Fibroblast of lung (primary cell): ENCODE data around the gene TCF12. TPM values are rescaled to one million over a fixed set of nuclear protein-coding genes. Genes with fewer than 3 reads are reported as not detected.

Source experiments
- DNase-seq, 2 donors: peaks; one replicate each; pipeline versions ENCODE4 v3.0.0 to v3.0.0-alpha.2; 2010; ENCODE audit warnings: low read depth in 2 of 2
- H2AFZ ChIP-seq: 2 replicates; pipeline ENCODE4 v1.5.1; 2012; ENCODE audit warnings: low read length, control low read depth, inconsistent platforms
- H3K27ac ChIP-seq: 2 replicates; pipeline ENCODE4 v1.5.1; 2011; ENCODE audit warnings: low read length, control low read depth; ENCODE audit not compliant: insufficient read depth
- H3K27me3 ChIP-seq: 2 replicates; pipeline ENCODE4 v1.5.1; 2011; ENCODE audit warnings: mild to moderate bottlenecking, low read length; ENCODE audit not compliant: control insufficient read depth, insufficient read depth
- H3K36me3 ChIP-seq: 2 replicates; pipeline ENCODE4 v1.5.1; 2011; ENCODE audit warnings: low read length; ENCODE audit not compliant: control insufficient read depth, insufficient read depth
- H3K4me1 ChIP-seq: 2 replicates; pipeline ENCODE4 v1.5.1; 2011; ENCODE audit warnings: low read length; ENCODE audit not compliant: control insufficient read depth, insufficient read depth; ENCODE audit errors: extremely low read depth
- H3K4me2 ChIP-seq: 2 replicates; pipeline ENCODE4 v1.5.1; 2011; ENCODE audit warnings: low read length, control low read depth; ENCODE audit not compliant: insufficient read depth; ENCODE audit errors: extremely low read depth
- H3K4me3 ChIP-seq, 4 experiments: fragments of 200-600 bp in 1 of 4; sonication (generic) in 1 of 4; replicated peaks in 1 of 4; 2 replicates each; pipeline ENCODE4 v1.5.1; 2011 to 2016; ENCODE audit warnings: low read length in 4 of 4, low read depth in 3 of 4, mild to moderate bottlenecking in 3 of 4, control low read depth in 2 of 4, inconsistent platforms in 1 of 4, mixed read lengths in 1 of 4; ENCODE audit not compliant: insufficient read depth in 1 of 4; ENCODE audit errors: control extremely low read depth in 1 of 4
- H3K79me2 ChIP-seq: 2 replicates; pipeline ENCODE4 v1.5.1; 2012; ENCODE audit warnings: mild to moderate bottlenecking, low read length, inconsistent platforms; ENCODE audit not compliant: control insufficient read depth, insufficient read depth
- H3K9ac ChIP-seq: 2 replicates; pipeline ENCODE4 v1.5.1; 2011; ENCODE audit warnings: mild to moderate bottlenecking, low read length, control low read depth; ENCODE audit not compliant: insufficient read depth
- H3K9me3 ChIP-seq: 2 replicates; pipeline ENCODE4 v1.5.1; 2012; ENCODE audit warnings: low read depth, low read length; ENCODE audit not compliant: control insufficient read depth, insufficient read depth
- H4K20me1 ChIP-seq: 2 replicates; pipeline ENCODE4 v1.5.1; 2011; ENCODE audit warnings: low read length; ENCODE audit not compliant: control insufficient read depth, insufficient read depth; ENCODE audit errors: extremely low read depth
- EZH2 ChIP-seq: IDR thresholded peaks from 2 replicates; pipeline ENCODE4 v1.5.1; 2012; ENCODE audit warnings: low read length, control low read depth, mild to moderate bottlenecking; ENCODE audit errors: missing control alignments
- polyA plus RNA-seq, 2 donors: library from polyadenylated mRNA; depleted of rRNA in 1 of 2; stranded (reverse) in 1 of 2; unstranded in 1 of 2; fragments of >200 nt; gene quantifications; 2 replicates each; pipeline ENCODE4 v1.2.1, GENCODE V29; 2011 to 2012; ENCODE audit warnings: missing spikeins in 1 of 2
- total RNA-seq: library from RNA; depleted of rRNA; stranded (reverse); fragments of >200 nt; gene quantifications from 2 replicates; pipeline ENCODE4 v1.2.1, GENCODE V29; 2014
- TF ChIP-seq, protein P1 (sequence below), 2 donors: IDR thresholded peaks in 1 of 2; conservative IDR thresholded peaks in 1 of 2; 1 replicate in 1 of 2; 2 replicates in 1 of 2; pipeline ENCODE4 v1.5.1; 2011 to 2012; ENCODE audit warnings: low read length in 2 of 2, control low read depth in 1 of 2, inconsistent platforms in 1 of 2, low read depth in 1 of 2, mild to moderate bottlenecking in 1 of 2

Gene TCF12
- total and polyA plus RNA-seq, 2 donors (not counting 1 experiment from before 2014, with no cell fraction given): 105 to 232 TPM

DNA sequence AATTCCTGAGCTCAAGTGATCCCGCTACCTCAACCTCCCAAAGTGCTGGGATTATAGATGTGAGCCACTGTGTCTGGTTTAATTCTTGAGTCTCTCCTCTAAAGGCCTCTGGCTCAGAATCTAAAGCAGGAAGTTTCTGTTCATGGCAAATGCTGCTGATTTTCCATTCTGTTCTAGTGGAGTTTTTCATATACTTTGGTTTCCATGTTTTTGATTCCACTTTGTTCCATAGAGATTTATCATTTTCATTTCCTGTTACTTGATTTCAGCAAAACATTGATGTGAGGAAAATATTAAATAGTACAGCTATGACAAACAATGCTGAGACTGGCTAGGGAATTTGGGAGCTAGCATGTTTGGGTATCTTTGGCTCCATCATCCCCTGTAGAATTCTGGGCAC lies 205.6 kb downstream of the TCF12 start:
- no peak overlapping the region for H3K4me3 ChIP-seq
- no peaks in the 10 kb centered on the region for H3K4me1 ChIP-seq
- H3K9me3 ChIP-seq: no peaks in the 10 kb centered on the region
- no peaks in the 10 kb centered on the region for H3K27me3 ChIP-seq
- no peak overlapping the region for H3K4me2 ChIP-seq
- no peak overlapping the region for H3K9ac ChIP-seq
- no peak for DNase-seq
- H2AFZ ChIP-seq: no peak overlapping the region
- no peak overlapping the region for H3K27ac ChIP-seq
- H3K79me2 ChIP-seq: no peaks in the 10 kb centered on the region
- TF ChIP-seq EZH2: no peak
- TF ChIP-seq, protein P1, sequence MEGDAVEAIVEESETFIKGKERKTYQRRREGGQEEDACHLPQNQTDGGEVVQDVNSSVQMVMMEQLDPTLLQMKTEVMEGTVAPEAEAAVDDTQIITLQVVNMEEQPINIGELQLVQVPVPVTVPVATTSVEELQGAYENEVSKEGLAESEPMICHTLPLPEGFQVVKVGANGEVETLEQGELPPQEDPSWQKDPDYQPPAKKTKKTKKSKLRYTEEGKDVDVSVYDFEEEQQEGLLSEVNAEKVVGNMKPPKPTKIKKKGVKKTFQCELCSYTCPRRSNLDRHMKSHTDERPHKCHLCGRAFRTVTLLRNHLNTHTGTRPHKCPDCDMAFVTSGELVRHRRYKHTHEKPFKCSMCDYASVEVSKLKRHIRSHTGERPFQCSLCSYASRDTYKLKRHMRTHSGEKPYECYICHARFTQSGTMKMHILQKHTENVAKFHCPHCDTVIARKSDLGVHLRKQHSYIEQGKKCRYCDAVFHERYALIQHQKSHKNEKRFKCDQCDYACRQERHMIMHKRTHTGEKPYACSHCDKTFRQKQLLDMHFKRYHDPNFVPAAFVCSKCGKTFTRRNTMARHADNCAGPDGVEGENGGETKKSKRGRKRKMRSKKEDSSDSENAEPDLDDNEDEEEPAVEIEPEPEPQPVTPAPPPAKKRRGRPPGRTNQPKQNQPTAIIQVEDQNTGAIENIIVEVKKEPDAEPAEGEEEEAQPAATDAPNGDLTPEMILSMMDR (conservative IDR thresholded peaks at IDR 0.05 in 1 of 2, IDR thresholded peaks at IDR 0.05 in 1 of 2; ENCODE audit: low read depth in 1 of 2, low read length in 2 of 2): no peak
- no peaks in the 10 kb centered on the region for H4K20me1 ChIP-seq
- H3K36me3 ChIP-seq: no peaks in the 10 kb centered on the region

DNA sequence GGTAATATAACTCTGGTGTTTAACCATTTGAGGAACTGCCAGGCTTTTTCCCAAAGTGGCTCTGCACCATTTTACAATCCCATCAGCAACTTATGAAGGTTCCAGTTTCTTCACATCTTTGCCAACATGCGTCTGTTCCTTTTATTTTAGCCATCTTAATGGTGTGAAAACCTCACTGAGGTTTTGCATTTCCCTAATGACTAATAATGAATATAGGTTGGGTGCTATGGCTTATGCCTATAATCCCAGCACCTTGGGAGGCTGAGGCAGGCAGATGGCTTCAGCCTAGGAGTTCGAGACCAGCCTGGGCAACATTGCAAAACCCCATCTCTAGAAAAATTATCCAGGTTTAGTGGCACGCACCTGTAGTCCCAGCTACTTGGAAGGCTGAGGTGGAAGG lies 210.6 kb downstream of the TCF12 start:
- H4K20me1 ChIP-seq: no peaks in the 10 kb centered on the region
- no peaks in the 10 kb centered on the region for H3K79me2 ChIP-seq
- no peak for DNase-seq
- H3K4me3 ChIP-seq: no peak overlapping the region
- H3K9ac ChIP-seq: no peak overlapping the region
- H2AFZ ChIP-seq: no peak overlapping the region
- H3K9me3 ChIP-seq: no peaks in the 10 kb centered on the region
- H3K27ac ChIP-seq: no peak overlapping the region
- no peaks in the 10 kb centered on the region for H3K4me1 ChIP-seq
- no peaks in the 10 kb centered on the region for H3K36me3 ChIP-seq
- TF ChIP-seq, protein P1 (conservative IDR thresholded peaks at IDR 0.05 in 1 of 2, IDR thresholded peaks at IDR 0.05 in 1 of 2; ENCODE audit: low read depth in 1 of 2, low read length in 2 of 2): no peak
- TF ChIP-seq EZH2: no peak
- H3K4me2 ChIP-seq: no peak overlapping the region
- no peaks in the 10 kb centered on the region for H3K27me3 ChIP-seq

DNA sequence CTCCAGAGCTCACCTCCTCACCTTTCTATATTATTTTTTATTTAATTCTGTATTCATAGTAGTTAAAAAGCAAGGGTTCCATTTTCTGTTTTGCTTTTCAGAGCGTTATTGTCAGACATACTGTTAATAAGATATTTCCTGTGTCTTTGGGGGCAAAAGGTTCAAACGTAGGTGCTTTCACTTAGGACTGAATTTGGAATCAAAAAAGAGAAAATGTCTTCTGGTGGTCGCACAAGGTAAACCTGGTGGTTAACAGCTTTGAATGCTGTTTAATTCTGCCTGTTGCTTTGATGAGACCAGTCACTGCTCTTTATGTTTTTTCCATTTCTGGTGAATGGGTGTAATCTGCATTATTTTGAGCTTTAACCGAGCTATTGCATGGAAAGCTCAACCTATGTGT lies 212.5 kb downstream of the TCF12 start:
- Histone ChIP-seq H3K9ac (no peak overlapping the region), H3K4me2 (no peak overlapping the region), H3K79me2 (peaks cover 2% of the 10 kb centered on the region), H3K4me1 (no peaks in the 10 kb centered on the region), H3K27ac (no peak overlapping the region), H3K9me3 (no peaks in the 10 kb centered on the region), H3K36me3 (no peaks in the 10 kb centered on the region), H4K20me1 (no peaks in the 10 kb centered on the region), H3K4me3 (no peak overlapping the region), H2AFZ (no peak overlapping the region), H3K27me3 (no peaks in the 10 kb centered on the region)
- no peak for DNase-seq
- TF ChIP-seq EZH2: no peak
- TF ChIP-seq, protein P1 (conservative IDR thresholded peaks at IDR 0.05 in 1 of 2, IDR thresholded peaks at IDR 0.05 in 1 of 2; ENCODE audit: low read depth in 1 of 2, low read length in 2 of 2): no peak
